H1 (cell line): ENCODE measurements around the gene LANCL2. TPM values are rescaled to one million over a fixed set of nuclear protein-coding genes. Genes with fewer than 3 reads are reported as not detected.

Source experiments
- BRCA1 ChIP-seq: IDR thresholded peaks from 2 replicates; pipeline ENCODE4 v1.6.1; 2012; ENCODE audit warnings: low read depth, low read length, improper control_type of control experiment
- CBX8 ChIP-seq: fragments of 300-800, 300-1000 bp; sonication (generic); IDR thresholded peaks from 2 replicates; pipeline ENCODE4 v1.7.1; 2016; ENCODE audit warnings: low read depth, low read length, borderline replicate concordance
- CHD2 ChIP-seq: IDR thresholded peaks from 2 replicates; pipeline ENCODE4 v1.6.1; 2012; ENCODE audit warnings: low read length, improper control_type of control experiment
- CTBP2 ChIP-seq: IDR thresholded peaks from 2 replicates; pipeline ENCODE4 v1.7.0; 2011; ENCODE audit warnings: borderline replicate concordance, mild to moderate bottlenecking, moderate library complexity, mixed read lengths, low read length; ENCODE audit not compliant: insufficient read depth, insufficient read length
- FOSL1 ChIP-seq: IDR thresholded peaks from 2 replicates; pipeline ENCODE4 v1.6.1; 2011; ENCODE audit warnings: mild to moderate bottlenecking, low read depth, low read length, moderate library complexity; ENCODE audit not compliant: insufficient read depth
- GABPA ChIP-seq: IDR thresholded peaks from 2 replicates; pipeline ENCODE4 v1.6.1; 2011; ENCODE audit warnings: mild to moderate bottlenecking, low read length, moderate library complexity, borderline replicate concordance; ENCODE audit not compliant: insufficient read depth
- HDAC2 ChIP-seq, 2 experiments: fragments of 300-600 bp in 1 of 2; sonication (generic) in 1 of 2; IDR thresholded peaks; 2 replicates each; pipeline ENCODE4 v1.6.1; 2011 to 2012; ENCODE audit warnings: low read depth in 2 of 2, low read length in 2 of 2, mild to moderate bottlenecking in 2 of 2, moderate library complexity in 2 of 2, borderline replicate concordance in 1 of 2, inconsistent platforms in 1 of 2
- HDAC6 ChIP-seq: IDR thresholded peaks from one replicate; pipeline ENCODE4 v1.7.1; 2012; ENCODE audit warnings: low read depth, mild to moderate bottlenecking, inconsistent platforms, low read length, moderate library complexity
- JUN ChIP-seq: IDR thresholded peaks from 2 replicates; pipeline ENCODE4 v1.6.1; 2011; ENCODE audit warnings: low read depth, mild to moderate bottlenecking, improper control_type of control experiment, low read length
- RBBP5 ChIP-seq: IDR thresholded peaks from 2 replicates; pipeline ENCODE4 v1.7.1; 2012; ENCODE audit warnings: low read depth, mild to moderate bottlenecking, inconsistent platforms, low read length, moderate library complexity, borderline replicate concordance
- RNF2 ChIP-seq: fragments of 200-900, 300-1000 bp; sonication (generic); IDR thresholded peaks from 2 replicates; pipeline ENCODE4 v1.7.1; 2016; ENCODE audit warnings: borderline replicate concordance, low read depth, mild to moderate bottlenecking, antibody characterized with exemption, low read length; ENCODE audit not compliant: poor library complexity, severe bottlenecking; ENCODE audit errors: missing control alignments
- SAP30 ChIP-seq: fragments of 300-600 bp; sonication (generic); IDR thresholded peaks from 2 replicates; pipeline ENCODE4 v1.7.1; 2012; ENCODE audit warnings: low read length, moderate library complexity, mild to moderate bottlenecking, inconsistent platforms; ENCODE audit not compliant: insufficient read depth, insufficient replicate concordance
- SIN3A ChIP-seq, 2 experiments: IDR thresholded peaks in 1 of 2; conservative IDR thresholded peaks in 1 of 2; 2 replicates each; pipeline ENCODE4 v1.6.1; 2011 to 2012; ENCODE audit warnings: low read length in 2 of 2, improper control_type of control experiment in 1 of 2, low read depth in 1 of 2, mild to moderate bottlenecking in 1 of 2
- SIX5 ChIP-seq: IDR thresholded peaks from 2 replicates; pipeline ENCODE4 v1.6.1; 2011; ENCODE audit warnings: mild to moderate bottlenecking, low read depth, low read length
- SP1 ChIP-seq: IDR thresholded peaks from 2 replicates; pipeline ENCODE4 v1.6.1; 2011; ENCODE audit warnings: low read depth, low read length
- SUZ12 ChIP-seq: fragments of 200-600 bp; sonication (generic); IDR thresholded peaks from 2 replicates; pipeline ENCODE4 v1.6.1; 2012; ENCODE audit warnings: mild to moderate bottlenecking, inconsistent platforms, low read length, moderate library complexity, mixed read lengths
- TAF1 ChIP-seq: IDR thresholded peaks from 2 replicates; pipeline ENCODE4 v1.6.1; 2011; ENCODE audit warnings: mild to moderate bottlenecking, low read depth, low read length
- TEAD4 ChIP-seq: IDR thresholded peaks from 2 replicates; pipeline ENCODE4 v1.6.1; 2012; ENCODE audit warnings: low read depth, low read length, inconsistent platforms, mixed read lengths
- YY1 ChIP-seq: IDR thresholded peaks from 2 replicates; pipeline ENCODE4 v1.6.1; 2011; ENCODE audit warnings: low read depth, mild to moderate bottlenecking, low read length
- polyA plus RNA-seq, 7 experiments: library from polyadenylated mRNA; depleted of rRNA in 3 of 7; stranded (reverse) in 5 of 7; unstranded in 2 of 7; fragments of >200 nt in 5 of 7; fragments of 200-250 nt in 2 of 7; gene quantifications; 1 replicate in 5 of 7; 2 replicates in 1 of 7; 4 replicates in 1 of 7; pipeline versions ENCODE4 v1.2.1 to v1.2.3, GENCODE V29; 2011 to 2013; ENCODE audit warnings: missing spikeins in 2 of 7, mixed read lengths in 2 of 7
- total RNA-seq: library from RNA; stranded (reverse); fragmentation: NEBNext Ultra II Directional; extraction: Animal tissue kit (Norgen Biotek cat#: 25700); gene quantifications from 2 replicates; pipeline ENCODE4 v1.2.1, GENCODE V29; 2021
- TF ChIP-seq, protein P1 (sequence below): IDR thresholded peaks from 2 replicates; pipeline ENCODE4 v1.6.1; 2011; ENCODE audit warnings: low read length, improper control_type of control experiment

LANCL2 gene
- total and polyA plus RNA-seq, 2 of the 8 experiments (the other 6 are each of a cell fraction or from before 2014, with no cell fraction given) = 9.2 to 9.5 TPM

DNA sequence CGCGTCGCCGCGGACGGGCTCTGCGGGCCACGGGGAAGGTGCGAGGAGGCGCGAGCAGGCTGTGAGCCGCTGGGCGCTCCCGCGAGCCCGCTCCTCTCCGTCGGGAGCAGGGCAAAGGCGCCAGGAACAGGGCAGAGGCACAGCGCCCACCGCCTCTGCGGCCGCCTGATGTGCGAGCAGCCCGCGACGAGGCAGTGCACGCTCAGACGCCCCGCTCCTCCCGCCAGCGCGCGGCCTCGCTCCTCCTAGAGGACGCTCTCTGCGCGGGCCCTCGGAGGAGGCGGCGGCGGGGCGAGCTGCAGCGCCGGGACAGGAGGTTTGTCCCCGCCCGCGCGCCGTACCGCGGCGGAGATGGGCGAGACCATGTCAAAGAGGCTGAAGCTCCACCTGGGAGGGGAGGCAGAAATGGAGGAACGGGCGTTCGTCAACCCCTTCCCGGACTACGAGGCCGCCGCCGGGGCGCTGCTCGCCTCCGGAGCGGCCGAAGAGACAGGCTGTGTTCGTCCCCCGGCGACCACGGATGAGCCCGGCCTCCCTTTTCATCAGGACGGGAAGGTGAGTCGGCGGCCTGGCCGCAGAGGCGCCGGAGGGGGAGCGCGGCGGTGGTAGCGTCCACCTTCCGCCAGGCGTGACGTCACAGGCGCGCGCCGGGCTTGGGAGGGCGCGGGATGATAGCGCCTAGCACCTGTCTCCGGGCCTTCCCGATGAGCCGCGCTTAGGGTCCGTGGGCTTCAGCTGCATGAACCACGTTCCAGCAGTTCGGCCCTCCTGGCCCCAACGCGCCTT is 731 bp downstream of the LANCL2 start (continued):
- TF ChIP-seq GABPA (no peak), TEAD4 (no peak), SIX5 (no peak; the same call in 1 of the 2 replicates), FOSL1 (no peak), SUZ12 (no peak), RBBP5 (0 out of 2 replicates have a peak, but pooled peaks have one; percentile 92), HDAC2 (IDR thresholded peaks at IDR 0.05; ENCODE audit: borderline replicate concordance in 1 of 2, low read depth in 2 of 2, low read length in 2 of 2) (no peak), SIN3A (conservative IDR thresholded peaks at IDR 0.05 in 1 of 2, IDR thresholded peaks at IDR 0.05 in 1 of 2; ENCODE audit: low read depth in 1 of 2, low read length in 2 of 2) (0 out of 4 replicates have a peak, but pooled peaks have one; percentile 41 to 42), SP1 (no peak), TAF1 (peak; percentile 89), JUN (no peak), CBX8 (no peak), HDAC6 (no peak), CHD2 (no peak; the same call in 1 of the 2 replicates), RNF2 (no peak), CTBP2 (no peak), SAP30 (no peak), YY1 (peak; percentile 8; the same call in 1 of the 2 replicates), BRCA1 (peak; percentile 32; the same call in 1 of the 2 replicates)
- TF ChIP-seq, protein P1, sequence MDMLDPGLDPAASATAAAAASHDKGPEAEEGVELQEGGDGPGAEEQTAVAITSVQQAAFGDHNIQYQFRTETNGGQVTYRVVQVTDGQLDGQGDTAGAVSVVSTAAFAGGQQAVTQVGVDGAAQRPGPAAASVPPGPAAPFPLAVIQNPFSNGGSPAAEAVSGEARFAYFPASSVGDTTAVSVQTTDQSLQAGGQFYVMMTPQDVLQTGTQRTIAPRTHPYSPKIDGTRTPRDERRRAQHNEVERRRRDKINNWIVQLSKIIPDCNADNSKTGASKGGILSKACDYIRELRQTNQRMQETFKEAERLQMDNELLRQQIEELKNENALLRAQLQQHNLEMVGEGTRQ = no peak
